GM18511 (cell line): ENCODE measurements around the gene TPT1.

Experiments used
- ATAC-seq: cut with Tn5 transposase; IDR thresholded peaks from one replicate; pipeline ENCODE4 v1.9.1; 2021; ENCODE audit warnings: mild to moderate bottlenecking, moderate library complexity; ENCODE audit not compliant: unreplicated experiment

The TPT1 gene

DNA sequence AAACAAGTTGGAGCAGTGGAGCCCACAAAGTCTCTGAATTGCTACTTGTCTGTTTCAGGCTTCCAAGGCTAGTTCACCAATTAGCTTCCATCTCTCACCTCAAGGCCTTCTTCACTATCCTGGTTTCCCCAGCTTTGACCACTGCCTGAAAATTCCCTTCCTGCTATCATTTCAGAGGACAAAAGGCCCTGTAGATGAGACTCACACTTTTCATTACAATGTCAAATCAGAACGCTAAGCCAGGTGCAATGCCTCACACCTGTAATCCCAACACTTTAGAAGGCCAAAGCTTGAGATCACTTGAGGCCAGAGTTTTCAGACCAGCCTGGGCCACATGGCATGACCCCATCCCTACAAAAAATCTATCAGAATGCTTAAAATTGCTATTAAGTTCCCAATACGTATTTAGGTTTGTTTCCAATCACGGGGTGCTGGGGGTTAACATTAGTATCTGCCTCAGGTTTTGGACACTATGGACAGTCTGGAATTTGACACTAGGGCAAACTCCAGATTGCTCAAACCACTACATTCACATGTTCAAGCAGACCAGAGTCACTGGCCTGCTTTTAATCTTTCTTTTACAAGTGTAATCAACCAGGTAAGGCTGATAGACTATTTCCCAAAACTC is 5.5 kb downstream of the TPT1 start:
- no peak for ATAC-seq

DNA sequence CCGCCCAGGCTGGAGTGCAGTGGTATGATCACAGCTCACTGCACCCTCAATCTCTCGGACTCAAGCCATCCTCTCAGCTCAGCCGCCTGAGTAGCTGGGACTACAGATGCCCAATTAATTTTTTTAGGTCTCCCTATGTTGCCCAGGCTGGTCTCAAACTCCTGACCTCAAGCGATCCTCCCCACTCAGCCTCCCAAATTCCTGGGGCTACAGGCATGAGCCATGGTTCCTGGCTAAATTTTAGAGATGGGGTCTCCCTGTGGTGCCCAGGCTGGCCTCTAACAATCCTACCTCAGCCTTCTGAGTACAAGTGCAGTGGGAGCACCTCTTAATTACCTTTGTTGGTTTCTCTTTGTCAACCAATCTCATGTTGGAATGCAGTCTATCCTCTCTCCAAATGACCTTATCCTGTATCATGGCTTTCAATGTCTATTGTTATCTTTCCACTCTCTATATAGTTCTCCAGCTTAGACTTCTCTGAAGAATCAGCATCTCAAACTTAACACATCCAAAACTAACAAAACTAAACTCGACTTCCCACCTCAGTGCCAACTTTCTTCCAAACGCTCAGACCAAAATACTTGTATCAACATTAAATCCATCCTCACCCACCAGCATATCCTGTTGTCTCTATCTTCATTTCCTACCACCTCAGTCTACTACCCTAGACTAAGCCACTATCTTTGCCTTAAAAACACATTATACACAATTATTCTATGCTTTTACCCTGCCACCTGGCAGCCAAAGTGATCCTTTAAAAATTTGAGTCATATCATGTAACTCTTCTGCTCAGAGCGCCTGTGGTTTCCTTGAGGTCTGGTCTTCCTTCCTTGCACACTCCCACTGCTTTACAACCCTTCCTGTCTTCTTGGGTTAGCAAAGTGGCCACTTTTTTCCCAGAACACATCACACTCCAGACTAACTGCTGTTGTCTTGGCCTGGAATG is 6.7 kb downstream of the TPT1 start:
- ATAC-seq, result no peak

DNA sequence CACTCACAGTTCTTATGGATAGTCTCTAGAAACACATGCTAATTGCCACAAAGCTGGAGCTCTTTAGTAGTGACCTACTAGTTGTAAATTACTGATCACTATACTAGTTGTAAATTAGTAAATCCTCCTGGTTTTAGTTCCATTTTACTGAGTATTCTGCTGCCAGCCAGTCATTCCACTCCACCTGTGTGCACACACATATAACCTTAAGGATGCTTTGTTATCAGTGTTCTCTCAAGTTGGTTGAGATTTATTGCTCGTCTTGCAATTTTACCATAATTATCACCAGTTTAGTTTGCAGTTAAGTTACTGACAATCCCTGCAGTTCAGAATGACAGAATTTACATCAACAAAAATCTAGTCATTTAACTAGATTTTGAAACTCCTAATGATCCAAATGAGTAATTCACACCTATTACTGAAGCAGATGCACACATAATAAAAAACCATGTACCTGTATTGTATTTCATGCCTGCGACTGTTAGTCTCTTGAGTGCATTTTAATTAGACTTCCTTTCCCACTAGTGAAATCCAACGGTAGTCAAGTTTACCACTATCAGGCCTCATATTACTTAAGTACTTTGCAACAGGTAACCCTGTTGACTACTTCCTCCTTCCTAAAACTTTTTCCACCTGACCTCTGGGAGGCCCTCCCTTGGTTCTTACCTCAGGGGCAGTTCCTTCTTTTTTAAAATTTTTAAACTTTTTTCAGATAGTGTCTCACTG is 7.6 kb downstream of the TPT1 start:
- ATAC-seq, result no peak

DNA sequence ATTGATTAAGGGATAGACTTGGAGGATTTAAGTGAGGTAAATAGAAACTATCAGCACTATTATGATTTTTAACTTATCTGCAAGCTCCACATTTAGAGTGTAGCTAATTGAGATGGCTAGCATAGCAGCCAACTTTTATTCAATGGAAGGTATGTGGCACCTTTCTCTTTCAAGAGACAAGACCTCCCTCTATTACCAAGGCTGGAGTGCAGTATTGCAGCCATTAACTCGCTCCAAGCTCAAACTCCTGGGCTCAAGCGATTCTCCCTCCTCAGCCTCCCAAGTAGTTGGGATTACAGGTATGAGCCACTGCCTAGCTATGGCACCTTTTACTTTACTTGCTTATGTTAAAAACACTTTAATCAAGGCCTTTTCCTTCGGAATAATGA is 8.2 kb downstream of the TPT1 start:
- ATAC-seq, result no peak

DNA sequence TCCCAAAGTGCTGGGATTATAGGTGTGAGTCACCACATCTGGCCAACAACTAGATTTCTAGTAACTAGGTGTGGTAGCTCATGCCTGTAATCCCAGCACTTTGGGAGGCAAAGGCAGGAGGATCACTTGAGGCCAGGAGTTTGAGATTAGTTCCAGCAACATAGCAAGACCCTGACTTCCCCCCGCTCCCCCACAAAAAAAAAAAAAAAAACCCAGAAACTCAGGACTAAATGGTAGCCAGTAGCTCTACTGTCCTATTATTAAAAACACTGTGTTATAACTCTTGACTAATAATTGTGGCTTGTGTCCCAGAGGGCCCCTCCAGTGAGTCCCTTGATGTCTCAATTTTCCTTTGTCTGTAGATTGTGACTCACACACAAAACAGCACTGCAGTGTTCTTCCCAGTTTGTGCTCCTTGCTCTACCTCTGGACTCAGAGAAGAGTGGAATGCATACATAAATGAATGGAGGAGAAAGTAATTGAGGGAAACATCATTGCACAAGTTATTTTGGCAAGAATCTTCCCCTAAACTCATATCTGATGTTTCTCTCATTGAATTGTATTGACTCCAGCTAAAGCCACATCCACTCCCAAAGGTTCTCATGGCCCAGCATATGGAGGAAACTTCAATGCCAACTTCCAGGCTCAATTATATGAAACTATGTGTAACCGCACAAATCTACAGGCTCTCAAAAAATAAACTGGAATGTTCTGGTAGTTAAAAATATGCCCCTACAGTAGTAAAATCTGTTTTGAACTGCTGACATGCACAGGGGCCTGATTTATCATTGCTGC is 8.8 kb downstream of the TPT1 start:
- no peak for ATAC-seq

DNA sequence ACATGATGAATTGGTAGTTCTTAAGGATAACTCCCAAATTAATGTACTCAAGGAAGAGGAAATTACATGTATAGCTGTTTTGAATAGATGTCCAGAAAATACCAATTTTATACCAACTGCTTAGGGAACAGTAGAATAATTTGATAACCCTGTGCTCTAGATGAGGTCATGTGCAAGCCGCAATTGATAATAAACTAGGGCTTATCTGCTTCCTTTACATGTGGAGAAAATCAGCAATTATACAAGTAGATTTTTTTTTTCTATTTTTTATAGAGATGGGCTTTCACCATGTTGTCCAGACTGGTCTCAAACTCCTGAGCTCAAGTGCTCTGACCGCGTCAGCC is 9.3 kb downstream of the TPT1 start:
- no peak for ATAC-seq

DNA sequence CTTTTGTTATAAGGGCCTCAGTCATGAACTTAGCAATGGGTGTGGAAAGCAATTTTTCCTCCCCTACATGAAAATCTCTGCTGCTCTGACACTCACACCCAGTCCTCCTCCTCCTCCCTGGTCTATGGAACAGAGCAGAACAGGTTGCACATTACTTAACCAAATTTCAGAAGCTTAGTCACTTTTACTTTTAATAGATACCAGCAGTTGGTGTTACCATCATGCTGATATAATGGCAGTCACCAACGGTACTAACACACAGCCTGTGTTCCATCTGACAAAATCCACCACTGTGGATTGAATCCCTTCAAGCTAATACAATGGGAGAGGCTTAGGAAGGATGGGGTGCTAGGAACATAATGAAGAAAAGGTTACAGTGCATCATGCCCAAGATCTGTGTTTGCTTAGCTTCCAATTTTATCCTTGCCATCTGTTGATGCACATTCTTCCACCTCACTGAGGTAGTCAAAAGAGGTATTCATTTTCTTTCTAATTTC is 9.8 kb downstream of the TPT1 start:
- ATAC-seq, result no peak

DNA sequence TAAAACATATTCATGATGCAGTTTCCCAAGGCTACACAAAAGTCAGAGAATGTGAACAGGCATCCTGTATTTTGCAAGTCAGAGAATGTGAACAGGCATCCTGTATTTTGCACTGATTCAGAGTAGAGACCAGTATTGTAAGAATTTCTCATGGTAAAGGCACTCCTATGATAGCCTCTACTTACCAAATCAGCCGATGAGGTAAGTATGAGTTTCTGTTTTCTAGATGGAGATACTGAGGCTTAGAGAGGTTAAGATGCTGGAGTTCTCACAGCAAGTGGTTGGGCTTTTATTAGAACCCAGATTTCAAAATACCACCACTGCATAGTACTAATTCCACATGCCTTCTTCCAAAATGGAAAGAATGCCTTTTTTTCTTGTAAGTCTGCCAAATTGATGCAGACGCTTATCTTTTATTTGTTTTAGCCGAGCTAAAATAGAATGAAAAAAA is 12.3 kb downstream of the TPT1 start:
- ATAC-seq, result no peak

DNA sequence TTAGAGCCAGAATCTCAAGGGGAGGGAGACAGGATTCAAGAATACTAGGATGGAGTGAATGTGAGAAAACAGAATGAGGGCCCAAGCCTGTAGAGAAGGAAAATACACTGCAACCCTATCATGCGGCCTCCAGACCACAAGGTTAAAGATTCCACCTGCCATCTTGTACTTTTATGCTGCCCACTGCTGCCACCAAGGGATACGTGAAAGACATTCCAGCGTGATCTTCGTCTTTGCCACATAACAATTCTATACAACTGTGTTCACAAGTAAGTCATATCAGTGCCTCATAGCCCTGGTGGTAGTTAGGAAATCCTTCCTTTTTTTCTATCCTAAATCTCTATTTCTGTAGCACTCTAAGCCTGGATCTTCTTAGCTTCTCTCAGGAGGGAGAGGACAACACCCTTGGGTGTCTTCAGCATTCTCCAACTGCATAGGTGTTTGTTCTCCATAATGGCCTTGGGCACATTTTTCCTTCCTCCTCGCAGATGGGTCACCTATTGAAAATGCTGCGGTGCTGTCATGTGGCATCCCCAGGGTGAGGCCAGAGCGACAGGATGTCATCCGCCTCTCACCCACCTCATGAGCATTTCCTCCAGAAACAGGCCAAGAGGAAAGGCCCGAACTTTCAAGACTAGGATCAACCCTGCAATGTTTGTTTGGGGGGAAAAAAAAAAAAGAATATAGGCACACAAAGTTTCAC is 13.6 kb downstream of the TPT1 start:
- ATAC-seq, result no peak

DNA sequence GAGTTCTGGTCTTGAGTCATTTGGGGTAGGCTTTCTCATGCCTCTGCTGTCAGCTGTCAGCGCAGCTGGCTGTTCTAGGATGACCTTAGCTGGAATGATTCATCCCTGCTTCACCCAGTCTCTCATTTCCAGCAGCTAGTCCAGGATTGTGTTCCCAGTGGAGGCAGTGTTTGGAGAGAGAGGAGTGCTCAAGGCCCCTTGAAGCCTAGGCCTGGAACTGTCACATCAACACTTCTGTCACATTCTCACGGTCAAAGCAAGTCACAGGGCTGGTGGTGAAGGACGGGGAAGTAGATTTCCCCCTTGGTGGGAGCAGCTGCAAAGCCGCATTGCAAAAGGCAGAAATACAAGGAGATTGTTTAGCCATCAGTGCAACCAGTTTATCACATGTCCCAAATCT is 15.2 kb downstream of the TPT1 start:
- ATAC-seq, result no peak

DNA sequence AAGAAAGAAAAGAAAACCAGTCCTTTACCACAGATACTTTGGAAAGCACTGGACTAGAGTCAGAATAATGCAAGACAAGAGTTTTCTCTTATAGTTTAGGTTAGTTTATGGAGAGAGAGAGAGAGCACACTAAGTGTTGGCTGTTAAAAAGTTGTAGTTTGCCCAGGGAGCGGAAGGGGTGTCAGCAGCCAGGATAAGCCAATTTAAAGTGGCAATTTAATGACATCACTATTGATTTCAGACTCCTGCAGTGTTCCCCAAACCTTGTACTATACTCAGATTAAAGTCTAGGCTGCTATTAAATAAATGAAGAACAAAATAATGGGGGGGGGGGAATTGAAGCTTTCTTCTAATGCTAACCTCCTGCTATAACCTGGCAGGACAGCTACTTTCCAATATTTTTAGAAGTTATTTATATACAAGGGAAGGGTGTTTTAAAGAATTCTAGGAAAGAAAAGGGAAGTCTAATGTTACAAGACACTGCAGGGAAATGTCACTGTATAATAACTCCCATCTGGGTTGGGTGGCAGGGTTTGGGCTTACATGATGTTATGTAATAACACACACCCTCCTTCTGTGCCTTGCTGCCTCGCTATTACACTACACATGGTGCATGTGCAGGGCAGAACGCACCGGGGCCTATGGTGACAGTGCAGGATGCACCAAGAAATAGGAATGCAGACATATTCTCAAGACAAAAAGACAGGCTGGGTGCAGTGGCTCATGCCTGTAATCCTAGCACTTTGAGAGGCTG is 19.9 kb downstream of the TPT1 start:
- no peak for ATAC-seq

DNA sequence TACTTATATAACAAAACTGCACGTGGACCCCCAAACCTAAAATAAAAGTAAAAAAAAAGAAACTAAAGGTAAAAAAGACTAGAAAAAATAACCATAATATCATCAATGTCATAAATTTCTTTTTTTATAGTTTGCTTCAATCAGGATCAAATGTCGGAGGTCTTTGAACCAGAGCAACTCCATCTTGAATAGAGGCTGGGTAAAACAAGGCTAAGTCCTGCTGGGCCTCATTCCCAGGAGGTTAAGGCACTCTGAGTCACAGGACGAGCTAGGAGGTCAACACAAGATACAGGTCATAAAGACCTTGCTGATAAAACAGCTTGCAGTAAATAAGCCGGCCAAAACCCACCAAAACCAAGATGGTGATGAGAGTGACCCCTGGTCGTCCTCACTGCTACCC is 24.0 kb downstream of the TPT1 start:
- no peak for ATAC-seq

DNA sequence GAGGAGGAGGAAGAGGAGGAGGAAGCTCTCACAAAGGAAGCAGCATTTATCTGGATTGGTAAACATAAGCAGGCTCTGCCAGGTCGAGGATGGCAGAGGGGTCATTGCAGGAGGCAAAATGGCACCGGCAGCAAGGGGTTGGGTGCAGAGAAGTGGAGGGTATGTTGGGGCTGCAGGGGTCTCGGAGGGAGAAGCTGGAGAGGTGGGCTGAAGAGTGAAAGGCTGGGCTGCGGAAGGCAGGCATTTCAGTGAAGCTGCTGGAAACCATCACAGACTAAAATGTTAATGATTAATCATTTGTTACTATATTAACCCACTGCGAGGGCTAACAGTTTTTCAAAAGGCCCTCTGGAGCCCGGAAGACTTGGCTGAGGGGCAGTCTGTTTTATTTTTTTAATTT is 24.6 kb downstream of the TPT1 start:
- ATAC-seq, result no peak

DNA sequence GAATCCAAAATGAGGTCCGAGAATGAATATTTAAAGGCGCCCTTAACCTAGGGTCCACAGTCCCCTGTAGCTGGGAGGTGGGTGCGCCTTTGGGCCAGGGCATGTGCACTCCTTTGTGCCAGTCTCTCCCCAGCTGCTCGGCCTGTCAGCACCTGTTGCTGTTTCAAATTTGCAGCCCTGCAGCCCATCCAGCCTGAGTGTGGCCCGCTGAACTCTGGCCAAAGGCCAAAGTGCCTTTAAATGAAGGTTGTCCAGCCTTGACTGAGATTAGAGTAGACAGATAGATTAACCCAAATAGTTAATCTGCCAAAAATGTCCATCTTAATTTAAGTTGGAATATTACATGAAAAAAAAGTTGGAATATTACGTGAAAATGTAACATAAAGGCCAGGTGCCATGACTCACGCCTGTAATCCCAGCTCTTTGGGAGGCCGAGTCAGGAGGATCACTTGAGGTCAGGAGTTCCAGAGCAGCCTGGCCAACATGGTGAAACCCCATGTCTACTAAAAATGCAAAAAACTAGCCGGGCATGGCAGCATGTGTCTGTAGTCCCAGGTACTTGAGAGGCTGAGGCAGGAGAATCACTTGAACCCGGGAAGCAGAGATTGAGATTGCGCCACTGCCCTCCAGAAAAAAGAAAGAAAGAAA is 25.3 kb downstream of the TPT1 start:
- no peak for ATAC-seq

DNA sequence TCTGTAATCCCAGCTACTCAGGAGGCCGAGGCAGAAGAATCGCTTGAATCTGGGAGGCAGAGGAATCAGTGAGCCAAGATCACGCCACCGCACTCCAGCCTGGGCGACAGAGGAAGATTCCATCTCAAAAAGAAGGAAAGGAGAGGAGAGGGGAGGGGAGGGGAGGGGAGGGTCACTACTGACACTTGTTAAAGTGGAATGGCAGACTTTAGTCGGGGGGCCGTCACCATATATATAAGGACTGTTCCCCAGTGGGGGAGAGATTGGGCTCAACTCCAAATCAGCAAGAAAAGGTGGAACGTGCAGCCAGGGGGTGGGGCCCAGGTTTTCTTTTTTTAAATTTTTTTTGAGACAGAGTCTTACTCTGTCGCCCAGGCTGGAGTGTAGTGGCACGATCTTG is 26.2 kb downstream of the TPT1 start:
- ATAC-seq, result no peak

DNA sequence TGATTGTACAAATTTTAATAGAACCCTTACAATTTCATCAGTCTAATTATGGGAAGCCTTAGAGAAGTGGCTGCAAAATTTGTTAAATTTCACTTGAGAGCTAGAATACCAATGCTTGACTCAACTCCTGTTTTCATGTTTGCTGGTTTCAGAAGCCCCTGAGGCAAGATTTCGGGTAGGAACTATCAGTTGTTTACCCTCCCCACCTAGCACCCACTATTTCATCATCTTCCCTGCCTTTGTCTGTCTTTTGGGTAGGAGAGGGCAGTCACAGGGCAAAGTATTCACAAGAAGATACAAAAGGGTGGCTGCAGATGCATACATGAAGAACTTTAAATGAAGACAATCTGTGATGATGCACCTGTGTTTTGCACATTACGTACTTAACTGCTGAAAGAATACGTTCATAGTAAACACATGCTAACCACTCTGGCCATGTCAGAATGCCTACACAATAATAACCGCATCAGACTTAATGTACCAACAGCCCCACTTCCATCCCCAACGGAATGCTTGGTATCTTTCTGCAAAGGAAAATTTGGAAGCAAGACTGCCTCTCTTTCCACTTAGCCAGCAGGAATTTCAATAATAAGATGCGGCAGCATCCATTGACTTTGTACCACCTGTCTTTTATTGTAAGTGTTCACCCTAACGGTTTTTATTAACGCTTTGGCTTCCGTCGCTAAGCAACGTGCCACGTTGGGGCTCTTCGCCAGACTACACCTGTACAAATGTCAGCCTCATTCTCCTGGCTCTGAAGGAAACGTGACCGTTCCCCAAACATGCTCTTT is 30.4 kb downstream of the TPT1 start:
- peak; percentile 24 for ATAC-seq

DNA sequence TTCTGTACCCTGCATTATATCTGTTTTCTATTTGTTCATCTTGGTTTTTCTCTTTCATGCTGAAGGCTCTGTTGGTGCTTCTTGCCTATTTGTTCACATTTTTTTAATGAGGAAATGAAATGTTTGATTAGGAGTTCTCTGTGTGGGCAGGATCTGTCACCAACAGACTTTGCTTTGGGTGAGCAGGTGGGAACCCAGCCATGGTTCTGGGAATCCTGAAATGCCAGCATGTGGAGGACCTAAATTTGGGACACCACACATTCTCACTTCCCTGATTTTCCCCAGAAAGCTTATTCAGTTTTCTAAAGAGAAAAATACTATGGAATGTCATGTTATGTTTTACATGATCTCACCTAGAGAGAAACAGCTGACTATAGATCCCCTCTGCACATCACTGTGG is 34.0 kb downstream of the TPT1 start:
- no peak for ATAC-seq

DNA sequence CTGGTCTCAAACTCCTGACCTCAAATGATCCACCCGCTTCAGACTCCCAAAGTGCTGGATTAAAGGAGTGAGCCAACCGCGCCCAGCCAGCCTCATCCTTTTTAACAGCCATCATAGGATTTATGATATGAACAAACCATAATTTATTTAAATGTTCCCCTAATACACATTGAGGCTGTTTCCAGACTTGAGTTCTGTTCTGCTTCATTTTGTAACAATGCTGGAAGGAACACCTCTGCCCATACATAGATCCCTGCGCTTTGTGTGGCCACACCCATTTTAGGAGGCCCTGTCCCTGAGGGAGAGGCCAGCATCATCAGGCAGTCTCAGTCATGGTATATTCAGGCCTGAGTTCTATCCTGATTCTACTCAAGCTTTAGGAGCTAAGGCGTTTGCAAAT is 35.9 kb downstream of the TPT1 start:
- ATAC-seq, result no peak
